ENCODE results near the gene ASPM.

ASPM gene, protein sequence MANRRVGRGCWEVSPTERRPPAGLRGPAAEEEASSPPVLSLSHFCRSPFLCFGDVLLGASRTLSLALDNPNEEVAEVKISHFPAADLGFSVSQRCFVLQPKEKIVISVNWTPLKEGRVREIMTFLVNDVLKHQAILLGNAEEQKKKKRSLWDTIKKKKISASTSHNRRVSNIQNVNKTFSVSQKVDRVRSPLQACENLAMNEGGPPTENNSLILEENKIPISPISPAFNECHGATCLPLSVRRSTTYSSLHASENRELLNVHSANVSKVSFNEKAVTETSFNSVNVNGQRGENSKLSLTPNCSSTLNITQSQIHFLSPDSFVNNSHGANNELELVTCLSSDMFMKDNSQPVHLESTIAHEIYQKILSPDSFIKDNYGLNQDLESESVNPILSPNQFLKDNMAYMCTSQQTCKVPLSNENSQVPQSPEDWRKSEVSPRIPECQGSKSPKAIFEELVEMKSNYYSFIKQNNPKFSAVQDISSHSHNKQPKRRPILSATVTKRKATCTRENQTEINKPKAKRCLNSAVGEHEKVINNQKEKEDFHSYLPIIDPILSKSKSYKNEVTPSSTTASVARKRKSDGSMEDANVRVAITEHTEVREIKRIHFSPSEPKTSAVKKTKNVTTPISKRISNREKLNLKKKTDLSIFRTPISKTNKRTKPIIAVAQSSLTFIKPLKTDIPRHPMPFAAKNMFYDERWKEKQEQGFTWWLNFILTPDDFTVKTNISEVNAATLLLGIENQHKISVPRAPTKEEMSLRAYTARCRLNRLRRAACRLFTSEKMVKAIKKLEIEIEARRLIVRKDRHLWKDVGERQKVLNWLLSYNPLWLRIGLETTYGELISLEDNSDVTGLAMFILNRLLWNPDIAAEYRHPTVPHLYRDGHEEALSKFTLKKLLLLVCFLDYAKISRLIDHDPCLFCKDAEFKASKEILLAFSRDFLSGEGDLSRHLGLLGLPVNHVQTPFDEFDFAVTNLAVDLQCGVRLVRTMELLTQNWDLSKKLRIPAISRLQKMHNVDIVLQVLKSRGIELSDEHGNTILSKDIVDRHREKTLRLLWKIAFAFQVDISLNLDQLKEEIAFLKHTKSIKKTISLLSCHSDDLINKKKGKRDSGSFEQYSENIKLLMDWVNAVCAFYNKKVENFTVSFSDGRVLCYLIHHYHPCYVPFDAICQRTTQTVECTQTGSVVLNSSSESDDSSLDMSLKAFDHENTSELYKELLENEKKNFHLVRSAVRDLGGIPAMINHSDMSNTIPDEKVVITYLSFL (N-terminal part only)

DNA sequence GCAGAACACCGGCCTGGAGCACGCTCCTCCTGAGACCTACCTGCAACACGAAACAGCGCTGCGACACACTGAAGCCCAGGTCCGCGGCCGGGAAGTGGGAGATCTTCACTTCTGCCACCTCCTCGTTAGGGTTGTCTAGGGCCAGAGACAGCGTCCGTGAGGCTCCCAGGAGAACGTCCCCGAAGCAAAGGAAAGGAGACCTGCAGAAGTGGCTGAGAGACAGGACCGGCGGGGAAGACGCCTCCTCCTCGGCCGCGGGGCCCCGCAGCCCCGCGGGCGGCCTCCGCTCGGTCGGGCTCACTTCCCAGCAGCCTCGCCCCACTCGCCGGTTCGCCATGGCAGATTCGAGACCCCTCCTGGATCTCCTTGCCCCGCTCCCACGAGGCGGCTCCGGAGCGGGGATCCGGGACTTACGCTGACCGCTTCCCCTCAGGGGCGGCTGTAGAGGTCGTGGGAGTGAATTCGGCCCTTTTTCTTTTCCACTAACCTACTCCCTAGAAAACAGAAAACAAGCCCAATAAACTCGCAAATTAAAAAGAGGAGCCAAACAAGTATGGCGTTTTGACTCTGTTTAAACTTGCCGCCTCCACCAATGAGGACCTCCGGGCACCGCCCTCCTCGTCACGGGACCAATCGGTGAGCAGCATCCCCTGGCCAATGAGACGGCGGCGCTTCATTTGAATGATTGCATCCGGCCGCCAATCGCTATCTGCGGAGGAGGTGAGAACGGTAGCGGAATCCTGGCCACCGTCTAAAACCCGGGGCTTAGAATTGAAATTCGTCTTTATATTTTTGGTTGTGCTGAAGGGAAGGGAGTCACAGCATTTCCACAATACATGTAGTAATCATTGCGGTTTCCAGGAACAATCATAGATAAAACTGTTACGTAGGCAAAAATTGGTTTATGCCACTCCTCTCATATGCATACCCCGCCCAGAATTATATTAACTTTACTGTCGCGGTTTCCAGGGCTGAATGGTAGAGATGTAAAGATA, at the start of gene ASPM:
Gene ASPM (minus strand): TSS at position 569 of the 995 bp plus-strand sequence. CDS start 232 bp downstream, at position 337.
- peak; percentile 93 for DNase-seq

DNA sequence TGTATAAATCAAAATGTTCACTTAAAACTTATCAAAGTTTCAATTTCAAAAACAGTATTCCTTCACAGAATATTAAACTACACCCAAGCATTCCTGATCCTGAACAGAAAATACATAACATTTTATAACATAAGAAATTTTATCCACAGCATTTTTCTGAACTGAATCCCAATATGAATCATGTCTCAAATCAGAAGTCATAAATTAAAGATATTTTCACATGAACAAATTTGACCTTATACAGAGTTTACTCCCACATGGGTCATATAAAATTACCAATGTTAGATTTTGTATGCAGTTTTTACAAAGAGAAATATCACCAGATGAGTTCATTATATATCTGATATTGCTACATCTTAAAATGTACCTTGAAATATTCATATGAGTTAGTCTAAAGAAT, 48.6 kb upstream of the ASPM start:
- DNase-seq, result no peak

DNA sequence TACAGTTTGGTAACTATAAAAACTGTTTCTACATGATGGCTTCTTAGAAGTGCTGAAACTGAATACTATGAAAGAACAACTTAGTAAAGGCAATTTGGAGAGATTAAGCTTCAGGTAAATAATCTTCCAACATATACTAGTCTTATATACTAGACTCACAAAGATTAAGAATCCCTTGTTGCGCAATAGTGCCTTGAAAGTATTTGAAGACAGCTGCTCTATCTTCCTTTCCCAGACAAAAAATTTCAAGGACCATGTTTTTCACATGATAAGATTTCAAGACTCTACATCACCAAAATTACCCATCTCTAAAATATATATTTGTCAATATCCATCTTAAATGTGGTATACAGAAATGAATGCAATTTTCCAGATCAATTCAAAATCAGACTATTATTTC, 37.7 kb upstream of the ASPM start:
- DNase-seq, result no peak

DNA sequence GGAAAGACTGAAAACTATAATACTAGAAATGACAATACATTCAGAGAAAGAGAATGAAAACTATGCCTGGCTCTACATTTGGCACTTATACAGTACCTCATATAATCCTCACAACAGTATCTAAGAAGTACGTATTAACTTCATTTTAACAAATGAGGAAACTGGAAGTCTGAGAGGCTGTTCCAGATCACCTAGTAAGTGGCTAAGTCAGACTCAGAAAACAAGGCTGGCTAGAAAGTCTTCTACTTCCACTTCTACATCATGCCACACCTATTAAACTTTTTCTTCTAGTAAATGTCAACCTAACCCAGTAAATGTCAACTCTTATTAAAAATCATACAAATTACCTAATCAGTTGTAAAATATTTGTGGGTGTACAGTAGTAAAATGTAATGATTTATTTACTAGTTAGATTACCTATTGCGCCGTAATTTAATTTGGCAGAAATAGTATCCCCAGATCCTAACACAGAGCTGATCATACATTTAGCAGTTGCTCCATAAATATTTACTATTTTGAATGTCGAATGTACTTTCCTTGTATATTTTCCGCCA, 36.8 kb upstream of the ASPM start:
- no peak for DNase-seq

DNA sequence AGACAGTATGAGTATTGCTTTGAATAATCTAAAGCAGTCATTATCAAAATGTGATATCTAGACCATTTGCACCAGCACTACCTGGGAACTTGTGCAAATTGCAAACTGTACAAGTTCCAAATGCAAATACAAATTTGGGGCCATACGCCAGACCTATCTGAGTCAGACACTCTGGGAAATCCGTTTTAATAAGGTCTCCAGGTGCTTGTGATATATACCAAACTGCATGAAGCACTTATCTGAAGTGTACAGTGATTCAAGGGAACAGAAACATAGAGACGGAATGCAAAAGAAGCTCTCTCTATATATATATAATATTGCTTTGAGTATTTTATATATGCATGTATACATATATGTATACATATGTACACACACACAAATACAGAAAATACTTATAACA, 36.2 kb upstream of the ASPM start:
- no peak for DNase-seq

DNA sequence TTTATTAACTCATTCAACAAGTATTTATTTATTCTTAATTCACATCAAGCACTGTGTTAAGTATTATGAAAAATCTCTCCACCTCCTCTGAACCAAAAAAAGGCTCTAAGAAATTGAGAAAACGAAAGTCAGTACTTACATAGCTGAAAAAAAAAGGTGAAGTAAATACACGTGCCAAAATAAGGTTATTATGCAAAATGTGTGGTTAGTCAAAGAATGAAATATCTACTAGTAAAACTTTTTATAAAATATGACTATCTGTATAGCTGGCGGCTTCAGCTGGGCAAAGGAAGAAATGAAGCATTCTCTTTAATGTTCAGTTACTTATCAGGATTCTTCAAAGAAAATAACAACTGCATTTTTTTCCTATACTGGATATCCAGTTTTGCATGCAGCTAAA, 35.5 kb upstream of the ASPM start:
- no peak for DNase-seq

DNA sequence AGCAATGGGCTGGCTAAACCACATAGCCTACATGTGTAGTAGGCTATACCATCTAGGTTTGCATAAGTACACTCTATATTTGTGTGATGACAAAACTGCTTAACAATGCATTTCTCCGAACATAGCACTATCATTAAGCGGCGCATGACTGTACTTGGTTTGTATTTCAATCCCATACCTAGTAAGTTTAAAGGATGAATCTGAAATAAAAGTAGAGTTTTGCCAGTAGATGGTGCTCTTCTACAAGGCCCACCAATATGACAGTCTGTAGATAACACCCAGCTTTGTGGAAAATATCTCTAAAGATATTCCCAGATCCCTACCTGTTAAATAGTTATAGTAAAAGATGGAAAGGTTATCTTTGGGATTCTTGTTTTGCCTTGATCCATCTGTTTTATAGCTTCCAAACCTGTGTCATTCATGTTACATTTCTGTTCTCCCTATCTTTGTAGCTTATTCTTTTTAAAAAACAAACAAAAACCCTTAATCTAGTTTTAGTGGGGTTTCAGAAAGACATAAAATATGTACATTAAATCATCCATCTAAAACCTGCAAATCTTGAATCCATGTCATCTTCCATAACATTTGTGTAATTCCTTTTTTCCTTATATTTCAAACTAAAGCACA, 33.9 kb upstream of the ASPM start:
- DNase-seq, result no peak

DNA sequence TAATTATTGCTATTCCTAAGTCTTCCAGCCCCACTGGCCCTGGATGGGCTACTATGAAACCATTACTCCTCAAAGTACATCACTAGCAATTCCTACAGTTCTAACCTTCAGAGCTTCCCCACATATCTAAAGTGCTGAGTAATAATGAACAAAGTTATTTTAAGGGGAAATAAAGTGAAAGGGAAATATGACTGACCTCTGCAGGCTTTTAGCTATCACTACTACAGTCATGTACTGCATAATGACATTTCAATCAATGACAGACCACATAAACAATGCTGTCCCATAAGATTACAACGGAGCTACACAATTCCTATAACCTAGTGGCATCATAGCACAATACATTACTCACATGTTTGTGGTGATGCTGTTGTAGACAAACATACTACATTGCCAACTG, 32.5 kb upstream of the ASPM start:
- DNase-seq, result no peak

DNA sequence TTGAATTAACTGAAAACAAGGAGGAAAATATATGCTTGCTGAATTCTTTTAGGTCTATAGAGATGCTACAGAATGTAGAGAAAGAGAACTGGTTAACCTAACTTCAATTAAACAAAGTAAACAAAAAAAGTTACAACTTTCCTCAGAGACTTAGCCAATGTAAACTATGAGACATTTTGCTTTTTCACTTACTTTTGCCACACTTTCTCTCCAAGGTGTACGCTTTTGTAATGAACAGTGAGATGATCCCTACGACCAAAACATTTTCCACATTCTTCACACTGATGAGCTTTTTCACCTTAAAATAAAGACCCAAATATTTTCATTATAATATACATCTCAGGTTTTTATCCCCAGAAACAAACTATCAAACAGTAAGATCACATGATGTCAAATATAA, 28.3 kb upstream of the ASPM start:
- no peak for DNase-seq

DNA sequence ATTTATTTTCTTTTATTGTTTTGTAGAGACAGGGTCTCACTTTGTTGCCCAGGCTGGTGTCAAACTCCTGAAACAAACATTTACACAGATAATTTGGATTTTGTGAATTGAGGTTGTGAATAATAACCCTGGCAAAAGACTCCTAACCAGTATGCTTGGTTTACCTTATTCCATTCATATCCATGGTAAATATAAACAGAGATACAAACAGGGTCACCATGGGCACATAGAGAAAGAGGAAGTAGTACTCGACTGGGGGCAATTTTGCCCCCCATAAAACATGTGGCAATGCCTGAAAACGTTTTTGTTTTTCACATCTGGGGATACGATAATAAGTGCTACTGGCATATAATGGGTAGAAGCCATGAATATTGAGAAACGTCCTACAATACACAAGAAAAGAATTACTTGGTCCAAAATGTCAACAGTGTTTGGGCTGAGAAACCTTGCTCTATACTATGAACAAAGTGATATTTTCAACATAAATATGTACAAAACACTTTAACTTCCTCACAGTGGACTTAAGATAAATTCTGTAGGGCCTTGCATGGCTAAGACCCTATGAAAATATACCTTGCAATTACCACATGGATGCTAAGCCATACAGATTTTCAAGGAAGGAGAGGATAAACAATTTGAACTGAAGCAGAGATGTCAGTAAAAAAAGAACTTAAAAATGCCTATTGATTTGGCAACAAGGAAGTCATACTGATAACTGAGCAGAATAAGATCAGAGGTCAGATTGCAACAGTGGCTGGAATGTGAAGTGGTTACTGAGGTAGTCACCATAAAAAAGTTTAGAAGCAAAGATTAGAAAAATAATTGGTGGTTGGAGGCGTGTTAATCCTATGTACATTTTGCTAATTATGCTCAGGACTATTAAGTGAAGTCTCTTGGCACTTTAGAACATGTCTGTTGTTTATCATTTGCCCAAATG, 27.4 kb upstream of the ASPM start:
- no peak for DNase-seq

DNA sequence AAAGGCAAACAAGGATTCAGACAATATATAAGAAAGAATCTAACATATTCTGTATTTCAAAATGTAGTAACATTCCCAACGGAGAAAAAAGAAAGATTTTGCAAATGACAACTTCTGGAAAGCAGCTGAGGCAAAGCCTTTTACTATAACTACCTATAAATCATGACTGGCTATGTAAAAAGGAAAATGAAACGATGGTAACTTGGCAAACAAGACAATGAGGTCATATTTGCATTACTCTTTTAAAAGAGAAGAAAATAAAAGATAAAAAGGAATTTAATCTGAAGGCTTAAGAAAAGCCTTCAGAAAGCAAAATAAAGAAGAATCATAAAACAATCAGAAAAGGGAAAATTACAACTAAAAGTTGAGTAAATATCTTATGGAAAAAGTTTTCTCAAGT, 25.1 kb upstream of the ASPM start:
- no peak for DNase-seq

DNA sequence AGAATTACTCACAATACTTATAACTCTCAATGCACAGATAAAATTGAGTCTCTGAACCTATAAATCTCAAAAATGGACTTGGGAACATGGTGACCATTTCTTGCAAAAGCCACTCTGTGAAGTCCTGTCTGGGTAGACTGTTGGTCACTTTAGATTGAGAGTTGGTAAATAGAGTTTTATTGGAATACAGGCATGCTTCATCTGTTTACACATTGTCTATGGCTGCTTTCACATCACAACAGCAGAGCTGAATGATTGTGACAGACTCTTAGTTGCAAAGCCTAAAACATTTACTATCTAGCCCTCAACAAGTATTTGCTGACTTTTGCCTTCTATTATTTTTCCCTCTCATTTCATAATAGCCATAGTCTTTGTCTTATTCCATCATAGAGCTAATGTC, 24.1 kb upstream of the ASPM start:
- DNase-seq, result no peak

DNA sequence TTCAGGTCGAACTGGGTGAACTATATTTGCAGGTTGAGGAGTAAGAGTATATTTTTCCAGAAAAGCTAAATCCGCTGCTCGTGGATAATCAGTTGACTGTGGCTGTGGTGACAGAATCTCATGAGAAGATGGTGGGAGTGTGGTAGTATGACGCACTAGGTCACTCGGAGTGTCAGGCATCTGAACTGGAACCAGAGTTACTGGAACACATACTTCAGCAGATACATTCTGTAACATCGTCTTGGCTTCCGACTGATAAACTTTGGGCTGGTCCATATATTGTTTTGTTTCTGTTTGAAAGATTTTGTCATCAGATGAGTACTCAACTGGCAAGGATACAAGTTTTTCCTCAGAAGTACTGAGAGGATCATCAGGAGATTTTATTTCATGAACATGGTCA, 13.0 kb upstream of the ASPM start:
- no peak for DNase-seq

DNA sequence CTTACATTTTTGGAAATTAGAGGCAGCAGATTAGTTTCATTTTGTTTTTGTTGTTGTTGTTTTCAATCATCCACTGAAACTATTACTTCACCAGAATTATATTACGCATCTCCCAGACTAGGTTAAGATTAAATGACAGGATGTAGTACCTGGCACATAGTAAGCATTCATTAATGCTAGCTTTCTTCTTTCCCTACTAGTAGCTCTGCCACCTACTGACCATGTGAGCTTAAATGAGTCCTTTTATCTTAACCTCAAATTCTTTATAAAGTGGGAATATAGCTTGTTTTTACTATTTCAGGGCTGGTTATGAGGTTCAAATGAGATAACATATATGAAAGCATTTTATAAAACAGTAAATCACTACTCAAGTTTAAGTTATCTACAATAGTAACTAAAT, 10.2 kb upstream of the ASPM start:
- no peak for DNase-seq

DNA sequence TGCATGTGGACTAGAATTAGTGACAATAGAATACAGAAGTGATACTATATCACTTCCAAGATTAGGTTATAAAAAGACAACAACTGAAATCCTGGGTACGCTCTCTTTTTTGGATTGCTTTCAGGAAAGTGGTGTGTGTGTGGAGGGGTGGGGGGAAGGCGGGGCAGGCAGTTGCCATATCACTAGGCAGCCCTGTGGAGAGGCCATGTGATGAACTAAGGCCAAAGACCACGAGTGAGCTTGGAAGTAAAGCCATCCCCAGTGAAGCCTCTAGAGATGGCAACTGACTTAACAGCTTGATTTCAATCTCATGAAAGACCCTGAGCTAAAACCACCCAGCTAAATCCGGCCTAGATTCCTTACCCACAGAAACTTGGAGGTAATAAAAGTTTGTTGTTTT, 6.2 kb upstream of the ASPM start:
- DNase-seq, result no peak

DNA sequence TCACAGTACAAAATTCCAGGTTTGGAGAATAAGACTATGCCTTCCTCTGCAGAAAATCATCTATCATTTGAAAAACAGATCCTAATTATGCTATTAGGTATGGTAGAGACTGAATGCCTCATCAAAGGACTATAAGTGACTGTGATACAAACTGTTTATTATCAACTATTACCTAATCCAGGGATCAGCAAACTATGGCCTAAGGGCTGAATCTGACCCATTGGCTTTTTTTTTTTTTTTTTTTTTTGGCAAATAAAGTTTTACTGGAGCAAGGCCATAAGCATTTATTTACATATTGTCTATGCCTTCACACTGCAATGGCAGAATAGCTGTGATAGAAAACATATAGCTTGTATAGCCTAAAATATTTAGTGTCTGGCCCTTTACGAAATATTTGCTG, 4.7 kb upstream of the ASPM start:
- no peak for DNase-seq

DNA sequence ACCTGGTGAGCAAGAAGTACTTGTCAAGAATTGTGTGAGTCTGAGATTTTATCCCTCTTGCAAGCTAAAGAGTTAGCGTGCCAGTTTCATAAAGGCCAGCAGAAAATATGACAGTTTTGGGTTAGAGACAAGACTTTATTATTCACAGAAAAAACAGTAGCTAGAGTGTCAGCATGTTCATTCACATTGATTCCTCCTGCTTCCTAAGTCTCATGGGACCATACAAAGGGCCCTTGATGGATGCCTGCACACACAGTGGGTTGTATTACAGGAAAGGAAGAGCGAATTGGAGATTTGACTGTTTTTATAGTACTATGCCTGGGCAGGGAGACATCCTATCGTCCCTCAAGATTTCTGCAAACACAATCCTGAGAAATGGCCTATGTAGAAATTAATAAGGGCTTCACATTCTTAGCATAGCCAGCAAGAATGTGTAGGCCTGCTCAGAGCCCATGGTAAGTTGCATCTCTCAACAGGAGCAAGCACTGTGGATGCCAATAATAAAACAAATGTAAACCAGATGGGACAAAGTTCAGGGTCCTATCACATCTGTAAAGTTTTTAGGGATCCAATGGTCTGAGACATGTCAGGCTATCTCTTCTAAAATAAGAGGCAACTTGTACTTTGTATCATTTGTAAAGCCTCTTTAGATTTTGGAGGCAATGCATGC, 4.0 kb upstream of the ASPM start:
- DNase-seq, result no peak

DNA sequence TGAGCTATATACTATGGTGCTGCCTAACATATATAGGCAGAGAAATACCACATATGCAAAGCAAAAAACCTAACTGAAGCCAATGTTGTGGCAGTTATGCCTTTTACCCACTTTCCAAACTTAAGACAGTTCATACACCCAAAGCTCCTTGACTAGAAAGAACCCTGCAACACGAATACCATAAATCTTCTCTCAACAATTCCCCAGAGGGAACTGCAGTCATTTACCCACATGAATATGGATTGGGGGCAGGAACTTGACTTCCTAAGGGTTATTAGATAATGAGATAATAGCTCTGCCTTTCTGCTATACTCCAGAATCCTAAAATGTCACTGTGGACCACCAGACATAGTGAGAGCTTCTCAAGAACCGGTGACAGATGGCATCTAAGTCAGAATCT, 2.9 kb upstream of the ASPM start:
- DNase-seq, result no peak

DNA sequence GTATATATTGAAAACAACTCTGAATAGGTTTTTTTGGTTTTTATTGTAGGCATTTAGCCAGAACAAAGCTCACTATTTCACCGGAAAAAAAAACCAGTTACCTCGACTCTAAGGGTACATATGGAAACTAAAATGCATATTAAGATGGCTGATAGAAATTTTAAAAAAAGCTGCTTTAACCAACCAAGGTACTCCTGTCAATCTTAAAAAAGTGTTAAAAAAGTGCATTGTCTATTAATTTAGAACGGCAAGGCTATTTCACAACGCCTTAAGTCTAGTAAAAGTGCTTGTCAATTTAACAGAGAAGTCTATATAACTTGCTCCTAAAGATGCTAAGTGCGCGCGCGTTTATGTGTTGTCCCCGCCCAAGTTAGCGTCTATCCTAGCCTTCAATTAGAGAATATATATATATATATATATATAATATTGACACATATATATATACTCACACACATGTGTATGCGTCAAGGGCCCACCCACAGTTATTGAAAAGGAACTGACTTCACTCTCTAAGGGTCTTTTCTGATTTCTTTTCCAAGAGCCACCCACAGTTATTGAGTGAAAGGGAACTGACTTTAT, 934 bp downstream of the ASPM start:
- DNase-seq, result no peak
